SK-N-SH treated with all-trans-retinoic acid at 6 μM for 48 hours (cell line): ENCODE results near the gene STK32B.

Source experiments
- CSDC2 ChIP-seq: fragments of 250-450 bp; sonication (Bioruptor Pico); IDR thresholded peaks from 2 replicates; pipeline ENCODE4 v1.5.0; 2020; ENCODE audit warnings: mild to moderate bottlenecking, moderate library complexity
- POU6F1 ChIP-seq: fragments of 250-450 bp; sonication (Bioruptor Pico); IDR thresholded peaks from 2 replicates; pipeline ENCODE4 v1.8.0; 2021; ENCODE audit warnings: low read depth, mild to moderate bottlenecking, moderate library complexity, borderline replicate concordance
- RARB ChIP-seq: fragments of 250-450 bp; sonication (Bioruptor Pico); IDR thresholded peaks from 2 replicates; pipeline ENCODE4 v1.8.0; 2021; ENCODE audit warnings: mild to moderate bottlenecking, moderate library complexity
- TCF4 ChIP-seq: fragments of 250-450 bp; sonication (Bioruptor Pico); IDR thresholded peaks from 2 replicates; pipeline ENCODE4 v1.8.0; 2021; ENCODE audit warnings: mild to moderate bottlenecking, moderate library complexity, borderline replicate concordance
- ZNF565 ChIP-seq: fragments of 450-650 bp; formaldehyde crosslinking; conservative IDR thresholded peaks from 2 replicates; pipeline ENCODE4 v1.5.0; 2020; ENCODE audit warnings: low read depth, mild to moderate bottlenecking, moderate library complexity

DNA sequence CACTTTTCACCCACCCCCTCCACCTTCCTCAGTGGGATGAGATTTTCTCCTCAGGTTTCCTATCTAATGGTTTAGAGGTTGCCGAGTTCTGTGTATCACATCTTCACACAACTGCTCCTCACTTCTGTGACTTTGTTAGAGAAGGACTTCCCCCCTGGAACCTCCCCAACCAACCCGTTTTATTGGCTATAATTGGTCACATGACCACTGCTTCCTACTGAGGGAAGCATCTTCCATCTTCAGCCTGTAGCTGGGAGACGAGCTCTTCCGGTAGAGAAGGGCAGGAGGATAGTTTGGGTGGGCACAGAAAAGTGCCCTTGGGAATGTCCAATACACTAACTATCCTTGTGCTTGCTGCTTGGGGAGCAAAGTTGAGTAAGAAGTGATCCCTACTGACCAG is 90.5 kb downstream of the STK32B start:
- no peak for TF ChIP-seq ZNF565
- TF ChIP-seq CSDC2 = no peak
- no peak for TF ChIP-seq RARB (CRISPR knock-in tag)
- no peak for TF ChIP-seq TCF4 (CRISPR knock-in tag)
- TF ChIP-seq POU6F1 (CRISPR knock-in tag) = no peak
